Measurements from ENCODE around the gene PRDM16.

The PRDM16 gene

GRCh38 chr1:3151456-3151855 lies 82.5 kb downstream of the PRDM16 start:
- Histone ChIP-seq H3K36me3 (ENCODE audit: insufficient read depth, low read length) (no peaks in the 10 kb centered on the region), H3K4me1 (ENCODE audit: insufficient read depth, low read length) (no peaks in the 10 kb centered on the region), H3K9me3 (ENCODE audit: control insufficient read depth, insufficient read depth, low read length) (no peaks in the 10 kb centered on the region)

GRCh38 chr1:3152143-3152542 lies 83.1 kb downstream of the PRDM16 start:
- no peak overlapping the region for H3K9ac ChIP-seq (ENCODE audit: low read depth, low read length)
- no peaks in the 10 kb centered on the region for H3K36me3 ChIP-seq (ENCODE audit: insufficient read depth, low read length)
- no peaks in the 10 kb centered on the region for H3K4me1 ChIP-seq (ENCODE audit: insufficient read depth, low read length)
- no peaks in the 10 kb centered on the region for H3K9me3 ChIP-seq (ENCODE audit: control insufficient read depth, insufficient read depth, low read length)

More at GRCh38 chr1:3151456-3151855, 82.5 kb downstream of the PRDM16 start:
- no peak overlapping the region for H3K9ac ChIP-seq (ENCODE audit: low read depth, low read length)

- H3K9me3 ChIP-seq (ENCODE audit: control insufficient read depth, insufficient read depth, low read length) = no peaks in the 10 kb centered on the region
- H3K9ac ChIP-seq (ENCODE audit: low read depth, low read length) = no peak overlapping the region
- H3K4me1 ChIP-seq (ENCODE audit: insufficient read depth, low read length) = no peaks in the 10 kb centered on the region
- no peaks in the 10 kb centered on the region for H3K36me3 ChIP-seq (ENCODE audit: insufficient read depth, low read length)
Measured at GRCh38 chr1:3153197-3153596, 84.2 kb downstream of the PRDM16 start.

GRCh38 chr1:3153902-3154795 lies 85.1 kb downstream of the PRDM16 start:
- no peaks in the 10 kb centered on the region for H3K4me1 ChIP-seq (ENCODE audit: insufficient read depth, low read length)

GRCh38 chr1:3155056-3155925 lies 86.3 kb downstream of the PRDM16 start:
- no peaks in the 10 kb centered on the region for H3K4me1 ChIP-seq (ENCODE audit: insufficient read depth, low read length)
- H3K36me3 ChIP-seq (ENCODE audit: insufficient read depth, low read length) = no peaks in the 10 kb centered on the region
- no peaks in the 10 kb centered on the region for H3K9me3 ChIP-seq (ENCODE audit: control insufficient read depth, insufficient read depth, low read length)
- H3K9ac ChIP-seq (ENCODE audit: low read depth, low read length) = no peak overlapping the region

More at GRCh38 chr1:3153902-3154795, 85.1 kb downstream of the PRDM16 start:
- Histone ChIP-seq H3K36me3 (ENCODE audit: insufficient read depth, low read length) (no peaks in the 10 kb centered on the region), H3K9ac (ENCODE audit: low read depth, low read length) (no peak overlapping the region), H3K9me3 (ENCODE audit: control insufficient read depth, insufficient read depth, low read length) (no peaks in the 10 kb centered on the region)

GRCh38 chr1:3155926-3156220 lies 86.9 kb downstream of the PRDM16 start:
- no peaks in the 10 kb centered on the region for H3K36me3 ChIP-seq (ENCODE audit: insufficient read depth, low read length)
- H3K9me3 ChIP-seq (ENCODE audit: control insufficient read depth, insufficient read depth, low read length) = no peaks in the 10 kb centered on the region
- H3K4me1 ChIP-seq (ENCODE audit: insufficient read depth, low read length) = no peaks in the 10 kb centered on the region
- no peak overlapping the region for H3K9ac ChIP-seq (ENCODE audit: low read depth, low read length)

GRCh38 chr1:3156936-3157335 lies 87.9 kb downstream of the PRDM16 start:
- Histone ChIP-seq H3K9ac (ENCODE audit: low read depth, low read length) (no peak overlapping the region), H3K36me3 (ENCODE audit: insufficient read depth, low read length) (no peaks in the 10 kb centered on the region), H3K9me3 (ENCODE audit: control insufficient read depth, insufficient read depth, low read length) (no peaks in the 10 kb centered on the region), H3K4me1 (ENCODE audit: insufficient read depth, low read length) (no peaks in the 10 kb centered on the region)

- H3K36me3 ChIP-seq (ENCODE audit: insufficient read depth, low read length) = no peaks in the 10 kb centered on the region
- H3K9me3 ChIP-seq (ENCODE audit: control insufficient read depth, insufficient read depth, low read length) = no peaks in the 10 kb centered on the region
- H3K4me1 ChIP-seq (ENCODE audit: insufficient read depth, low read length) = no peaks in the 10 kb centered on the region
- no peak overlapping the region for H3K9ac ChIP-seq (ENCODE audit: low read depth, low read length)
Measured at GRCh38 chr1:3158347-3158746, 89.3 kb downstream of the PRDM16 start.

GRCh38 chr1:3159121-3159520 lies 90.1 kb downstream of the PRDM16 start:
- Histone ChIP-seq H3K4me1 (ENCODE audit: insufficient read depth, low read length) (no peaks in the 10 kb centered on the region), H3K9me3 (ENCODE audit: control insufficient read depth, insufficient read depth, low read length) (no peaks in the 10 kb centered on the region), H3K36me3 (ENCODE audit: insufficient read depth, low read length) (no peaks in the 10 kb centered on the region), H3K9ac (ENCODE audit: low read depth, low read length) (no peak overlapping the region)

GRCh38 chr1:3159996-3160395 lies 91.0 kb downstream of the PRDM16 start:
- Histone ChIP-seq H3K9ac (ENCODE audit: low read depth, low read length) (no peak overlapping the region), H3K4me1 (ENCODE audit: insufficient read depth, low read length) (no peaks in the 10 kb centered on the region), H3K36me3 (ENCODE audit: insufficient read depth, low read length) (no peaks in the 10 kb centered on the region), H3K9me3 (ENCODE audit: control insufficient read depth, insufficient read depth, low read length) (no peaks in the 10 kb centered on the region)

GRCh38 chr1:3160647-3161145 lies 91.7 kb downstream of the PRDM16 start:
- H3K4me1 ChIP-seq (ENCODE audit: insufficient read depth, low read length) = no peaks in the 10 kb centered on the region
- H3K9me3 ChIP-seq (ENCODE audit: control insufficient read depth, insufficient read depth, low read length) = no peaks in the 10 kb centered on the region
- H3K9ac ChIP-seq (ENCODE audit: low read depth, low read length) = no peak overlapping the region
- no peaks in the 10 kb centered on the region for H3K36me3 ChIP-seq (ENCODE audit: insufficient read depth, low read length)

- H3K9ac ChIP-seq (ENCODE audit: low read depth, low read length) = no peak overlapping the region
- no peaks in the 10 kb centered on the region for H3K9me3 ChIP-seq (ENCODE audit: control insufficient read depth, insufficient read depth, low read length)
- H3K4me1 ChIP-seq (ENCODE audit: insufficient read depth, low read length) = no peaks in the 10 kb centered on the region
- H3K36me3 ChIP-seq (ENCODE audit: insufficient read depth, low read length) = no peaks in the 10 kb centered on the region
Measured at GRCh38 chr1:3161176-3161840, 92.3 kb downstream of the PRDM16 start.

- no peaks in the 10 kb centered on the region for H3K36me3 ChIP-seq (ENCODE audit: insufficient read depth, low read length)
- no peaks in the 10 kb centered on the region for H3K4me1 ChIP-seq (ENCODE audit: insufficient read depth, low read length)
- H3K9me3 ChIP-seq (ENCODE audit: control insufficient read depth, insufficient read depth, low read length) = no peaks in the 10 kb centered on the region
- H3K9ac ChIP-seq (ENCODE audit: low read depth, low read length) = no peak overlapping the region
Measured at GRCh38 chr1:3162322-3162882, 93.4 kb downstream of the PRDM16 start.

- no peaks in the 10 kb centered on the region for H3K4me1 ChIP-seq (ENCODE audit: insufficient read depth, low read length)
- H3K9ac ChIP-seq (ENCODE audit: low read depth, low read length) = no peak overlapping the region
- no peaks in the 10 kb centered on the region for H3K9me3 ChIP-seq (ENCODE audit: control insufficient read depth, insufficient read depth, low read length)
- no peaks in the 10 kb centered on the region for H3K36me3 ChIP-seq (ENCODE audit: insufficient read depth, low read length)
Measured at GRCh38 chr1:3163356-3163755, 94.4 kb downstream of the PRDM16 start.
